Endothelial cell of umbilical vein (primary cell): ENCODE data around the gene LCN12. TPM values are rescaled to one million over a fixed set of nuclear protein-coding genes. Genes with fewer than 3 reads are reported as not detected.
A peak's percentile ranks its signal among the peaks of the same experiment; 100 is the strongest.

Source experiments
- BruUV-seq: library from RNA; stranded (reverse); fragments of 400-500 nt; replicated peaks from 2 replicates; lab custom pipeline; 2021; lab: Mats Ljungman, UMichigan
- CTCF ChIA-PET: fragments of 300-600, 350-600 bp; sonication (Branson Sonifier 250); formaldehyde crosslinking; loops from one replicate; lab custom pipeline; 2021; ENCODE audit warnings: antibody characterized with exemption, inconsistent platforms; lab: Charles Lee
- POLR2A ChIA-PET: fragments of 300-600, 350-600 bp; sonication (Branson Sonifier 250); formaldehyde crosslinking; loops from one replicate; lab custom pipeline; 2021; ENCODE audit warnings: antibody characterized with exemption, inconsistent platforms; lab: Charles Lee
- DNase-seq: peaks from one replicate; pipeline ENCODE4 v3.0.0-alpha.2; 2011; ENCODE audit warnings: low read depth, low spot score
- FAIRE-seq: peaks from 2 replicates; lab custom pipeline; 2011; peaks lifted over from hg19 to GRCh38; lab: Jason Lieb, UNC
- H2AFZ ChIP-seq: 2 replicates; pipeline ENCODE4 v1.6.0; 2012; ENCODE audit warnings: low read depth, low read length, control low read depth, inconsistent platforms
- H3K27ac ChIP-seq: 2 replicates; pipeline ENCODE4 v1.5.1; 2011; ENCODE audit warnings: low read depth, mild to moderate bottlenecking, control low read depth, low read length, moderate library complexity; ENCODE audit not compliant: insufficient read depth
- H3K27me3 ChIP-seq, 2 experiments: 2 replicates each; pipeline versions ENCODE4 v1.6.0 to v1.6.1; 2011; ENCODE audit warnings: low read length in 2 of 2, mixed read lengths in 1 of 2; ENCODE audit not compliant: control insufficient read depth in 2 of 2, insufficient read depth in 2 of 2
- H3K36me3 ChIP-seq, 2 experiments: 2 replicates in 1 of 2; 3 replicates in 1 of 2; pipeline ENCODE4 v1.5.1; 2011; ENCODE audit warnings: low read length in 2 of 2, mild to moderate bottlenecking in 1 of 2, moderate library complexity in 1 of 2; ENCODE audit not compliant: control insufficient read depth in 2 of 2, insufficient read depth in 2 of 2; ENCODE audit errors: extremely low read depth in 1 of 2
- H3K4me1 ChIP-seq: 3 replicates; pipeline ENCODE4 v1.5.1; 2011; ENCODE audit warnings: mild to moderate bottlenecking, low read length; ENCODE audit not compliant: control insufficient read depth, insufficient read depth; ENCODE audit errors: extremely low read depth
- H3K4me2 ChIP-seq: 2 replicates; pipeline ENCODE4 v1.6.1; 2011; ENCODE audit warnings: low read length, control low read depth, mixed read lengths; ENCODE audit not compliant: insufficient read depth
- H3K4me3 ChIP-seq, 3 experiments: fragments of 200-600 bp in 1 of 3; sonication (generic), shearing (Covaris generic) in 1 of 3; replicated peaks in 1 of 3; 2 replicates each; pipeline ENCODE4 v1.5.1; 2011 to 2016; ENCODE audit warnings: control low read depth in 3 of 3, low read length in 3 of 3, mild to moderate bottlenecking in 2 of 3, inconsistent platforms in 1 of 3, low read depth in 1 of 3, moderate library complexity in 1 of 3; ENCODE audit not compliant: insufficient read depth in 1 of 3
- H3K79me2 ChIP-seq: 2 replicates; pipeline ENCODE4 v1.6.0; 2012; ENCODE audit warnings: low read length, inconsistent platforms; ENCODE audit not compliant: control insufficient read depth, insufficient read depth
- H3K9ac ChIP-seq: replicated peaks from 2 replicates; pipeline ENCODE3; 2011; ENCODE audit warnings: low read length, control low read depth; ENCODE audit not compliant: insufficient read depth; ENCODE audit errors: extremely low read depth
- H3K9me1 ChIP-seq: replicated peaks from 3 replicates; pipeline ENCODE4 v1.6.0; 2011; ENCODE audit warnings: mild to moderate bottlenecking, low read length; ENCODE audit not compliant: control insufficient read depth, insufficient read depth; ENCODE audit errors: extremely low read depth
- H3K9me3 ChIP-seq: replicated peaks from 2 replicates; pipeline ENCODE4 v1.5.1; 2012; ENCODE audit warnings: low read length, inconsistent platforms; ENCODE audit not compliant: control insufficient read depth, insufficient read depth
- H4K20me1 ChIP-seq: replicated peaks from 2 replicates; pipeline ENCODE3; 2011; ENCODE audit warnings: mild to moderate bottlenecking, low read length; ENCODE audit not compliant: control insufficient read depth, insufficient read depth; ENCODE audit errors: extremely low read depth
- EZH2 ChIP-seq: IDR thresholded peaks from 2 replicates; pipeline ENCODE4 v1.6.1; 2012; ENCODE audit warnings: borderline replicate concordance, low read depth, mild to moderate bottlenecking, moderate library complexity, low read length, inconsistent platforms; ENCODE audit not compliant: severe bottlenecking
- FOS ChIP-seq: IDR thresholded peaks from 2 replicates; pipeline ENCODE4 v1.6.1; 2011; ENCODE audit warnings: mild to moderate bottlenecking, low read length, moderate library complexity, borderline replicate concordance; ENCODE audit not compliant: insufficient read depth
- GATA2 ChIP-seq: IDR thresholded peaks from 2 replicates; pipeline ENCODE4 v1.7.0; 2011; ENCODE audit warnings: low read depth, mild to moderate bottlenecking, moderate library complexity, mixed read lengths, low read length; ENCODE audit not compliant: insufficient read length, insufficient read depth
- POLR2A ChIP-seq: IDR thresholded peaks from 2 replicates; pipeline ENCODE4 v1.6.1; 2012; ENCODE audit warnings: low read depth, mild to moderate bottlenecking, control low read depth, low read length
- POLR2AphosphoS5 ChIP-seq: IDR thresholded peaks from 2 replicates; pipeline ENCODE4 v1.6.1; 2012; ENCODE audit warnings: low read depth, mild to moderate bottlenecking, control low read depth, low read length, moderate library complexity; ENCODE audit not compliant: insufficient read depth
- dilution Hi-C: fragments of 300-500 bp; cut with MboI; formaldehyde crosslinking; loops from one replicate; pipeline ENCODE4 v1.15.0; 2019; ENCODE audit warnings: low sequenced_read_pairs; ENCODE audit not compliant: extremely low pct_ligation_motif_present
- intact Hi-C: fragments of 100-400 bp; cut with micrococcal nuclease; formaldehyde crosslinking; loops from one replicate; pipeline ENCODE4 v1.10.0; 2022
- polyA plus RNA-seq, 4 experiments: library from polyadenylated mRNA; depleted of rRNA in 3 of 4; stranded (reverse) in 3 of 4; unstranded in 1 of 4; fragments of >200 nt; gene quantifications; 2 replicates each; pipeline versions ENCODE4 v1.2.1 to v1.2.3, GENCODE V29; 2011 to 2012; ENCODE audit warnings: missing spikeins in 1 of 4
- total RNA-seq: library from RNA; stranded (reverse); gene quantifications from 2 replicates; pipeline ENCODE4 v1.2.3, GENCODE V29; 2021
- TF ChIP-seq, protein P1 (sequence below), 2 donors: IDR thresholded peaks; 1 replicate in 1 of 2; 2 replicates in 1 of 2; pipeline ENCODE4 v1.5.1; 2011; ENCODE audit warnings: low read length in 2 of 2, mild to moderate bottlenecking in 2 of 2, moderate library complexity in 2 of 2, control low read depth in 1 of 2, inconsistent platforms in 1 of 2, low read depth in 1 of 2; ENCODE audit not compliant: insufficient read depth in 1 of 2; ENCODE audit errors: extremely low read depth in 1 of 2

LCN12 gene
- total and polyA plus RNA-seq, 2 donors (not counting 3 experiments of a cell fraction or from before 2014, with no cell fraction given), result 0.35 to 0.52 TPM

DNA sequence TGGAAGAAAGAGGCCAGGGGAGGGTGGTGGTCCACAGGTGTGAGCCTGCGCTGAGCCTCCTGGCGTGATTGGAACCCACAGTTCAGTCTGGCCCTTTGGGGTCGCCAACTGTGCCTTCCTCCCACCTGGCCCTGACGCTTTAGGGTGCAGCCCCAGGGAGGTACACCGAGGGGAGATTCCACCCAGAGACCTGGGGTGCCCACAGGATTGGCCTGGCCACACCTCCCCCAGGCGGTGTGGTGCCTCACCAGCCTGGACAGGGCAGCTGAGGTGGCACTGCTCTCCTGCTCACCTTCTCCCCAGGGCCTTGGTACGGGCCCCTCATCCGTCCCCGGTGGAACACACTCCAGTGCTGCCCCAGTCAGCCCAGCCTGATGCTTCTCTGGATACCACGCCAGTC, 45.3 kb downstream of the LCN12 start:
- Histone ChIP-seq H3K4me3 (no peak overlapping the region), H3K27ac (peak overlapping the region; percentile 33), H3K9me1 (no peaks in the 10 kb centered on the region), H3K9me3 (no peaks in the 10 kb centered on the region), H3K4me2 (peak overlapping the region; percentile 6), H3K36me3 (no peaks in the 10 kb centered on the region), H3K79me2 (peaks cover 9% of the 10 kb centered on the region), H4K20me1 (no peaks in the 10 kb centered on the region), H3K27me3 (no peaks in the 10 kb centered on the region), H2AFZ (peak overlapping the region; percentile 64), H3K9ac (no peak overlapping the region), H3K4me1 (peaks cover 32% of the 10 kb centered on the region)
- FAIRE-seq (no peak), DNase-seq (no peak)
- TF ChIP-seq FOS, result no peak
- no peak for TF ChIP-seq GATA2
- TF ChIP-seq, protein P1, sequence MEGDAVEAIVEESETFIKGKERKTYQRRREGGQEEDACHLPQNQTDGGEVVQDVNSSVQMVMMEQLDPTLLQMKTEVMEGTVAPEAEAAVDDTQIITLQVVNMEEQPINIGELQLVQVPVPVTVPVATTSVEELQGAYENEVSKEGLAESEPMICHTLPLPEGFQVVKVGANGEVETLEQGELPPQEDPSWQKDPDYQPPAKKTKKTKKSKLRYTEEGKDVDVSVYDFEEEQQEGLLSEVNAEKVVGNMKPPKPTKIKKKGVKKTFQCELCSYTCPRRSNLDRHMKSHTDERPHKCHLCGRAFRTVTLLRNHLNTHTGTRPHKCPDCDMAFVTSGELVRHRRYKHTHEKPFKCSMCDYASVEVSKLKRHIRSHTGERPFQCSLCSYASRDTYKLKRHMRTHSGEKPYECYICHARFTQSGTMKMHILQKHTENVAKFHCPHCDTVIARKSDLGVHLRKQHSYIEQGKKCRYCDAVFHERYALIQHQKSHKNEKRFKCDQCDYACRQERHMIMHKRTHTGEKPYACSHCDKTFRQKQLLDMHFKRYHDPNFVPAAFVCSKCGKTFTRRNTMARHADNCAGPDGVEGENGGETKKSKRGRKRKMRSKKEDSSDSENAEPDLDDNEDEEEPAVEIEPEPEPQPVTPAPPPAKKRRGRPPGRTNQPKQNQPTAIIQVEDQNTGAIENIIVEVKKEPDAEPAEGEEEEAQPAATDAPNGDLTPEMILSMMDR (IDR thresholded peaks at IDR 0.05; ENCODE audit: extremely low read depth in 1 of 2, insufficient read depth in 1 of 2, low read depth in 1 of 2, low read length in 2 of 2), result no peak
- TF ChIP-seq EZH2, result no peak
- intact Hi-C loops, result loop anchor here (5.0 kb wide), 1 partner anchor 155 kb away; the partner anchor contains the start of gene AJM1
- POLR2A ChIA-PET, result no interaction called here
- BruUV-seq, result no TSS peak
- CTCF ChIA-PET, result interaction anchor here (0.7 to 2.7 kb wide), 10 partner anchors 12 to 207 kb away, joined by 3 to 27 read pairs (median 3); partner anchors contain the start of genes AJM1, NPDC1 and TMEM141
- dilution Hi-C loops, result no loop called here

DNA sequence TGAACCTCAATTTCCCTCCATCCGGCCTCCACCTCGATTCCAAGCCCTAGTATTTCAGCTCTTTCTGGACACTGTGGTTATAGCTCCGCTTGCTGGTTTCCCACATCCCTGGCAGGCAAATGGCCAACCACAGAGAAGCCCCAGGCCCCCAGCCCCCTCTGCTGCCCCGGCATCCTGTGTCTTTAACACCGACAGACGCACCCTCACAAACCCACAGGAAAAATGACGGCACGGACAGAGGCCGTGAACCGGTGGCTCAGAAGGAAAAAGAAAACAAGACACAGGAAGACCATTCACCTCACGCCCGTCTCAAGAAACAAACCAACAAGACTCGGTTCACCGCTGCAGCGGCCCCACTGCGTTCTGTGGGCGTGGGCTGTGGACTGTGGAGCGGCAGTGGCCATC, 45.8 kb downstream of the LCN12 start:
- TF ChIP-seq, protein P1 (IDR thresholded peaks at IDR 0.05; ENCODE audit: extremely low read depth in 1 of 2, insufficient read depth in 1 of 2, low read depth in 1 of 2, low read length in 2 of 2), result peak; percentile 12 to 19
- TF ChIP-seq POLR2AphosphoS5 (no peak), FOS (peak; percentile 54), EZH2 (no peak), POLR2A (no peak)
- Histone ChIP-seq H3K4me1 (peaks cover 29% of the 10 kb centered on the region), H3K27me3 (no peaks in the 10 kb centered on the region), H3K9ac (peak overlapping the region; percentile 10), H4K20me1 (no peaks in the 10 kb centered on the region), H3K27ac (peak overlapping the region; percentile 64), H3K4me3 (no peak overlapping the region), H3K4me2 (peak overlapping the region; percentile 28), H3K36me3 (no peaks in the 10 kb centered on the region), H3K9me1 (no peaks in the 10 kb centered on the region), H3K9me3 (no peaks in the 10 kb centered on the region), H3K79me2 (peaks cover 7% of the 10 kb centered on the region), H2AFZ (peak overlapping the region; percentile 64)
- DNase-seq, result peak; percentile 67
- peak; percentile 89 for FAIRE-seq
- ChIA-PET CTCF (interaction anchor here (0.7 to 2.7 kb wide), 9 partner anchors 12 to 207 kb away, joined by 3 to 27 read pairs (median 3); partner anchors contain the start of genes AJM1 and TMEM141), POLR2A (no interaction called here)
- intact Hi-C loops, result loop anchor here (5.0 kb wide), 1 partner anchor 156 kb away; the partner anchor contains the start of gene AJM1
- no TSS peak for BruUV-seq
- dilution Hi-C loops, result no loop called here
